ENCODE data around the gene RPTN.

Gene RPTN

DNA sequence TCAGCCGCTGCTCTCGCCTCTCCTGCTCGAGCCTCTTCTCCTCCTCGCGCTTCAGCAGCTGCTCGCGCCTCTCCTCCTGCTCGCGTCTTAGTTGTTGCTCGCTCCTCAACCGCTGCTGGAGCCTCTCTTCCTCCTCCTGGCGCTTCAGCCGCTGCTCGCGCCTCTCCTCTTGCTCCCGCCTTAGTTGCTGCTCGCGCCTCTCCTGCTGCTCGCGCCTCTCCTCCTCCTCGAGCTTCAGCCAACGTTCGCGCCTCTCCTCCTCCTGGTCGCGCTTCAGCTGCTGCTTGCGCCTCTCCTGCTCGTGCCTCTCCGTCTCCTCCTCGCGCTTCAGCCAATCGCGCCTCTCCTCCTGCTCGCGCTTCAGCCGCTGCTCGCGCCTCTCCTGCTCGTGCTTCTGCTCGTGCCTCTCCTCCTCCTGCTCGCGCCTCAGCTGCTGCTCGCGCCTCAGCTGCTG, 47.5 kb downstream of the RPTN start:
- DNase-seq (ENCODE audit: low read depth in 2 of 2), result no peak

DNA sequence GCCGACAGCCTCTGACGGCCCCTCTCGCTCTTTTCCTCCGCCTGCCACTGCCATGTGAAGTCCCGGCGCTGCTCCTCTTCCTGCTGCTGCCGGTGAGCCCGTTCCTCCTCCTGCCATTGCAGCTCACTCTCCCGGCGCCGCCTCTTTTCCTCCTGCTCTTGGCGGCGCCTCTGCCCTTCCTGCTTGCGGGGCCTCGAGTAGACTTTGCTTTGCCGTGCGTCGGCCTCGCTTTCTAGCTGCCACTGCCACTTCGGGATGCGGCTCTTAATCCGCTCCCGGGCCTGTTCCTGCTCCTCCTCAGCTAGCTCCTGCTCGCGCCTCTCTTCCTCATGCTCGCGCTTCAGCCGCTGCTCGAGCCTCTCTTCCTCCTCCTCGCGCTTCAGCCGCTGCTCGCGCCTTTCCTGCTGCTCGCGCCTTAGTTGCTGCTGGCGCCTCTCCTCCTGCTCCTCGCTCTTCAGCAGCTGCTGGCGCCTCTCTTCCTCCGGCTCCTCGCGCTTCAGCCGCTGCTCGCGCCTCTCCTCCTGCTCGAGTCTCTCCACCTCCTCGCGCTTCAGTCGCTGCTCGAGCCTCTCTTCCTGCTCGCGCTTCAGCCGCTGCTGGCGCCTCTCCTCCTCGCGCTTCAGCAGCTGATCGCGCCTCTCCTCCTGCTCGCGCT, 48.0 kb downstream of the RPTN start:
- no peak for DNase-seq (ENCODE audit: low read depth in 2 of 2)

DNA sequence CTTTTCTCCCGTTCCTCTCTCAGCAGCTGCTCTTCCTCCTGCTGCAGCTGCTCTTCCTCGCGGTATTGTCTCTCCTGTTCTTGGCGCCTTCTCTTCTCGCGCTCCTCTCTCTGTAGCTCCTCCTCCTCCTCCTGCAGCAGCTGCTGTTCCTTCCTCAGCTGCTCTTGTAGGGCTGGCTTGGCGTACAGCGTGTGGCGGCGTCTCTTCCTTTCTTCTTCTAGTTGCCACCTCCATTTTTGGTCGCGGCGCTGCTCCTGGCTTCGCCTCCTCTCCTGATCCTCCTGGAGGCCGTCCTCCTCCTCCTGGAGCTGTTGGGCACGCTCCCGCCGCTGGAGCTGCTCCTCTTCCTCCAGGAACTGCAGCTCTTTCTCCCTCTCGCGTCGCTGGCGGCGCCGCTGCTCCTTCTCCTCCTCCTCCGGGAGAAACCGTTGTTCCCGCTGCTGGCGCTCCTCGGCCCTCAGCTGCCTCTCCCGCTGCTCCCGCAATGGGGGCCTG, 48.6 kb downstream of the RPTN start:
- no peak for DNase-seq (ENCODE audit: low read depth in 2 of 2)

DNA sequence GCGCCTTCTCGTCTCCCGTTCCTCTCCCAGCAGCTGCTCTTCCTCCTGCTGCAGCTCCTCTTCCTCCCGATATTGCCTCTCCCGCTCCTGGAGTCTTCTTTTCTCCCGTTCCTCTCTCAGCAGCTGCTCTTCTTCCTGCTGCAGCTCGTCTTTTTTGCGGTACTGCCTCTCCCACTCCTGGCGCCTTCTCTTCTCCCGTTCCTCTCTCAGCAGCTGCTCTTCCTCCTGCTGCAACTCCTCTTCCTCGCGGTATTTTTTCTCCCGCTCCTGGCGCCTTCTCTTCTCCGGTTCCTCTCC, 49.1 kb downstream of the RPTN start:
- DNase-seq (ENCODE audit: low read depth in 2 of 2), result no peak

DNA sequence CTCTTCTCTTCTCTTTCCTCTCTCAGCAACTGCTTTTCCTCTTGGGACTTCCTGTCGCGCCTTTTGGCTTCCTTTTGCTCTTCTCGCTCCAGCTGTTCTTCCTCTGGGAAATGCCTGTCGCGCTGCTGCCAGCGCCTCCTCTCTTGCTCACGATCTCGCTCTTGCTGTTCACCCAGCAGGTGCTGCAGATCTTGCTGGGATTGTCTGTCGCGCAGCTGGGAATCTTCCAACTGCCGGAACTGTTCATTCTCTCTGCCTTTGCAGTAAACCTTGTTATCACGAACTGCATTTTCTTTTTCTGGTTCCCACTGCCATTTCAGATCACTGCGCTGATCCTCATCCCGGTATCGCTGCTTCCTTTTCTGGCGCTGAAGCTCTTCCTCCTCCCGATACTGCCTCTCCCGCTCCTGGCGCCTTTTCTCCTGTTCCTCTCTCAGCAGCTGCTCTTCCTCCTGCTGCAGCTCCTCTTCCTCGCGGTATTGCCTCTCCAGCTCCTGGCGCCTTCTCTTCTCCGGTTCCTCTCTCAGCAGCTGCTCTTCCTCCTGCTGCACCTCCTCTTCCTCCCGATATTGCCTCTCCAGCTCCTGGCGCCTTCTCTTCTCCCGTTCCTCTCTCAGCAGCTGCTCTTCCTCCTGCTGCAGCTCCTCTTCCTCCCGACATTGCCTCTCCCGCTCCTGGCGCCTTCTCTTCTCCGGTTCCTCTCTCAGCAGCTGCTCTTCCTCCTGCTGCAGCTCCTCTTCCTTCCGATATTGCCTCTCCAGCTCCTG, 49.6 kb downstream of the RPTN start:
- no peak for DNase-seq (ENCODE audit: low read depth in 2 of 2)

DNA sequence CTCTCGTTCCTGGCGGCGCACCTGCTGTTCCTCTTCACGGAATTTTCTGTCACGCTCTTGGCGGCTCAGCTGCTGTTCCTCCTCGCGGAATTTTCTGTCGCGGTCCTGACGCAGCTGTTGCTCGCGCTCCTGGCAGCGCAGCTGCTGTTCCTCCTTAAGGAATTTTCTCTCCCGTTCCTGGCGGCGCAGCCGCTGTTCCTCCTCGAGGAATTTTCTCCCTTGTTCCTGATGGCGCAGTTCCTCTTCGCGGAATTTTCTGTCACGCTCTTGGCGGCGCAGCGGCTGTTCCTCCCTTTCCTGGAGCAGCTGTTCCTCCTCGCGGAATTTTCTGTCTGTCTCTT, 50.2 kb downstream of the RPTN start:
- DNase-seq (ENCODE audit: low read depth in 2 of 2), result no peak

DNA sequence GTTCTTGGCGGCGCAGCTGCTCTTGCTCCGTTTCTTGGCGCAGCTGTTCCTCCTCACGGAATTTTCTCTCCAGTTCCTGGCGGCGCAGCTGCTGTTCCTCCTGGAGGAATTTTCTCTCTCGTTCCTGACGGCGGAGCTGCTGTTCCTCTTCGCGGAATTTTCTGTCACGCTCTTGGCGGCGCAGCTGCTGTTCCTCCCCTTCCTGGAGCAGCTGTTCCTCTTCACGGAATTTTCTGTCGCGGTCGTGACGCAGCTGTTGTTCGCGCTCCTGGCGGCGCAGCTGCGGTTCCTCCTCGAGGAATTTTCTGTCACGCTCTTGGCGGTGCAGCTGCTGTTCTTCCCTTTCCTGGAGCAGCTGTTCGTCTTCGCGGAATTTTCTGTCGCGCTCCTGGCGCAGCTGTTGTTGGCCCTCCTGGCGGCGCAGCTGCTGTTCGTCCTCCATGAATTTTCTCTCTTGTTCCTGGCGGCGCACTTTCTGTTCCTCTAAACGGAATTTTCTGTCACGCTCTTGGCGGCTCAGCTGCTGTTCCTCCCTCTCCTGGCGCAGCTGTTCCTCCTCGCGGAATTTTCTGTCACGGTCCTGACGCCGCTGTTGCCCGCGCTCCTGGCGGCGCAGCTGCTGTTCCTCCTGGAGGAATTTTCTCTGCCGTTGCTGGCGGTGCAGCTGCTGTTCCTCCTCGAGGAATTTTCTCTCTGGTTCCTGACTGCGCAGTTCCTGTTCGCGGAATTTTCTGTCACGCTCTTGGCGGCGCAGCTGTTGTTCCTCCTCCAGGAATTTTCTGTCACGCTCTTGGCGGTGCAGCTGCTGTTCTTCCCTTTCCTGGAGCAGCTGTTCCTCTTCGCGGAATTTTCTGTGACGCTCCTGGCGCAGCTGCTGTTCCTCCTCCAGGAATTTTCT, 50.8 kb downstream of the RPTN start:
- DNase-seq (ENCODE audit: low read depth in 2 of 2), result no peak

DNA sequence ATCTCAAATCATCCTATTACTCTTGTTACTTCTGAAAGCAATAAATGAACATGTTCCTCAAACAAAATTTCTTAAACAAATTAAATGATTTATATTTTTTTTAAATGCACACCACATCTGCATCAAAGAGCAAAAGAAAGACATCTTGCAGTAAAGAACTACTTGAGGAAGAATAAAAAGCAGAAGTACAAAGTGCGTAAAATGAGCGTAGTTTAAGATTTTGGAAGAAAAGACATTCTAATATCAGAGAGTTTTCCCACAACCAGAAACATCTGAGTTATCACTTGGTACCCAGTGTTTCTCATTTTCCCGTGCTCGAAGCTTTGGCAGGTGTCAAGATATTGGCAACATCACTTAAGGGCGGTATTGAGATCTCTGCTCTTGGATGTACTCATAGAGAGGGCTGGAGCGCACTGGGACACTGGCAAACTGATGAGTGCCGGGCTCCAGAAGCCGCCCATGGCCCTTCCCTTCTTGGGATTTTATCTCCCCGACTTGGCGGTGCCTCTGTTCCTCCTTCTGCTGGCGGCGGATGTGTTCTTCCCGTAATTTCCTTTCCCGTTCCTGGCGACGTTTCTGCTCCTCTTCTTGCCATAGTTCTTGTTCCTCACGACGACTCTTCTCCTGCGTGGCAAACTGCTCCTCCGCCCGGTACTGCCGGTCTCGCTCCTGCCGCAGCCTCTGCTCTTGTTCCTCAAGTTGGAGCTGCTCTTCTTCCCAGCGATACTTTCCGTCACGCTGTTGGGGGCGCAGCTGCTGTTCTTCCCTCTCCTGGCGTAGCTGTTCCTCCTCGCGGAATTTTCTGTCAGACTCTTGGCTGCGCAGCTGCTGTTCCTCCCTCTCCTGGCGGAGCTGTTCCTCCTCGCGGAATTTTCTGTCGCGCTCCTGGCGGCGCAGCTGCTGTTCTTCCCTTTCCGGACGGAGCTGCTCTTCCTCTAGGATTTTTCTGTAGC, 51.7 kb downstream of the RPTN start:
- no peak for DNase-seq (ENCODE audit: low read depth in 2 of 2)

DNA sequence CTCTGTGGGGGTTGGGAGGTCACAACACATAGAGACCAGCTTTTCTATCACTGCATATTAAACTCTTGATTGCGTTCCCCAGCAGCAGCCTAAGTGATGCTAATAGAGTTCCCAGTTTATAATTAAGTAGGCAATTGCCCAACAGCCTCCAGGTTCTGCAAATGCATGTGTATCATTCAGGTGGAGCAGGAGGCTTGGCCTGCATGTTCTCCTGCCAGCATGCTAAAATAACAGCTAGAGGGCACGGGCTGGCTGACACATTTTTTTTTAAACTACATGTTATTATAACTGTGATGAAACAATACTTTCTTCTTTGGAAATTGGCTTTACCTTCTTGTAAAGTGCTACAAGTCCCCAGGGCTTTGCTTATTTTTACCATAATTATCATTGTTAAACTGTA, 54.2 kb downstream of the RPTN start:
- no peak for DNase-seq (ENCODE audit: low read depth in 2 of 2)

Data from stimulated activated CD4-positive, alpha-beta T cell treated with anti-CD3 and anti-CD28 coated beads, Interleukin-1b, Interleukin-23, amount 100 ng/mL, for 4 hours (primary cell).